DOHH2 (cell line): ENCODE data around the gene BMX.

Source experiments
- H3F3A ChIP-seq: fragments of 200-600 bp; sonication (generic), shearing (Covaris generic); 2 replicates; pipeline ENCODE4 v1.6.0; 2016; ENCODE audit warnings: antibody characterized with exemption, mild to moderate bottlenecking; ENCODE audit not compliant: control insufficient read depth, insufficient read depth
- H3K27ac ChIP-seq: fragments of 200-600 bp; sonication (generic); 2 replicates; pipeline ENCODE4 v1.5.1; 2014; ENCODE audit warnings: low read depth, mild to moderate bottlenecking, low read length, moderate library complexity
- H3K27me3 ChIP-seq: fragments of 200-600 bp; sonication (generic); 2 replicates; pipeline ENCODE4 v1.6.1; 2014; ENCODE audit warnings: mild to moderate bottlenecking, low read length, mixed read lengths; ENCODE audit not compliant: control insufficient read depth
- H3K36me3 ChIP-seq: fragments of 200-600 bp; sonication (generic); 2 replicates; pipeline ENCODE4 v1.6.1; 2014; ENCODE audit warnings: mild to moderate bottlenecking, low read length, moderate library complexity, mixed read lengths; ENCODE audit not compliant: control insufficient read depth
- H3K4me1 ChIP-seq: fragments of 200-600 bp; sonication (generic); 2 replicates; pipeline ENCODE4 v1.6.1; 2014; ENCODE audit warnings: mild to moderate bottlenecking, low read length, mixed read lengths; ENCODE audit not compliant: control insufficient read depth
- H3K4me2 ChIP-seq: fragments of 200-600 bp; sonication (generic); 2 replicates; pipeline ENCODE4 v1.6.0; 2014; ENCODE audit warnings: mild to moderate bottlenecking, low read length, moderate library complexity
- H3K4me3 ChIP-seq: fragments of 200-600 bp; sonication (generic); 2 replicates; pipeline ENCODE4 v1.5.1; 2014; ENCODE audit warnings: mild to moderate bottlenecking, low read length, mixed read lengths
- H3K79me2 ChIP-seq: fragments of 200-600 bp; sonication (generic); 2 replicates; pipeline ENCODE4 v1.6.1; 2014; ENCODE audit warnings: mild to moderate bottlenecking, low read length, mixed read lengths; ENCODE audit not compliant: control insufficient read depth
- H3K9me2 ChIP-seq: fragments of 200-600 bp; sonication (generic); replicated peaks from 2 replicates; pipeline ENCODE4 v1.6.1; 2014; ENCODE audit warnings: mild to moderate bottlenecking, low read length, mixed read lengths; ENCODE audit not compliant: control insufficient read depth
- H3K9me3 ChIP-seq: fragments of 200-600 bp; sonication (generic); 2 replicates; pipeline ENCODE4 v1.6.1; 2014; ENCODE audit warnings: antibody characterized with exemption, low read length, mixed read lengths; ENCODE audit not compliant: control insufficient read depth, insufficient read depth
- H4K20me1 ChIP-seq: fragments of 200-600 bp; sonication (generic); 2 replicates; pipeline ENCODE4 v1.6.0; 2014; ENCODE audit warnings: low read depth, mild to moderate bottlenecking, antibody characterized with exemption, low read length, moderate library complexity; ENCODE audit not compliant: control insufficient read depth, insufficient read depth
- EZH2phosphoT487 ChIP-seq: fragments of 200-600 bp; sonication (generic); IDR thresholded peaks from 2 replicates; pipeline ENCODE4 v1.6.1; 2017; ENCODE audit warnings: borderline replicate concordance, mild to moderate bottlenecking, antibody characterized with exemption, low read length, moderate library complexity, mixed read lengths
- TF ChIP-seq, protein P1 (sequence below): fragments of 200-600 bp; sonication (generic); IDR thresholded peaks from one replicate; pipeline ENCODE4 v1.5.1; 2014; ENCODE audit warnings: antibody characterized with exemption, mild to moderate bottlenecking, low read depth, low read length; ENCODE audit not compliant: poor library complexity, severe bottlenecking

The BMX gene

DNA sequence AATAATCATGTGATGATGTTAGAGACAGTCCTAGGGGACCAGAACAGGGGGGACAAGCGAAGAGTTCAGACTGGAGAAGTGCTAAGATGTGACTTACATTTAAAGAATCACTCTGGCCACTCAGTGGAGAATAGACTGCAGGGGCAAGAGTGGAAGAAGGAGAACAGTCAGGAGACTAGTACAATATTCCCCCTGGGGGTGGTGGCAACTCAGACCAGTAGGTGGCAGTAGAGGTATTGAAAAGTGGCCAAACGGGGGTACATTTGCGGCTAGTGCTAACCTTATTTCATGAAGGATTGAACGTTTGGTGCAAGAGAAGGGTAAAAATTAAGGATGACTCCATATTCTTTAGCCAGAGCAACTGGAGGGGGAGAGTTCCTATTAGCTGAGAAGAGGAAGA lies 2.7 kb upstream of the BMX start:
- Histone ChIP-seq H3K36me3 (no peaks in the 10 kb centered on the region), H4K20me1 (no peaks in the 10 kb centered on the region), H3K4me3 (no peak overlapping the region), H3K79me2 (no peaks in the 10 kb centered on the region), H3K9me2 (no peaks in the 10 kb centered on the region), H3F3A (no peaks in the 10 kb centered on the region), H3K27me3 (no peaks in the 10 kb centered on the region), H3K4me2 (no peak overlapping the region), H3K4me1 (no peaks in the 10 kb centered on the region), H3K9me3 (no peaks in the 10 kb centered on the region), H3K27ac (no peak overlapping the region)
- TF ChIP-seq, protein P1, sequence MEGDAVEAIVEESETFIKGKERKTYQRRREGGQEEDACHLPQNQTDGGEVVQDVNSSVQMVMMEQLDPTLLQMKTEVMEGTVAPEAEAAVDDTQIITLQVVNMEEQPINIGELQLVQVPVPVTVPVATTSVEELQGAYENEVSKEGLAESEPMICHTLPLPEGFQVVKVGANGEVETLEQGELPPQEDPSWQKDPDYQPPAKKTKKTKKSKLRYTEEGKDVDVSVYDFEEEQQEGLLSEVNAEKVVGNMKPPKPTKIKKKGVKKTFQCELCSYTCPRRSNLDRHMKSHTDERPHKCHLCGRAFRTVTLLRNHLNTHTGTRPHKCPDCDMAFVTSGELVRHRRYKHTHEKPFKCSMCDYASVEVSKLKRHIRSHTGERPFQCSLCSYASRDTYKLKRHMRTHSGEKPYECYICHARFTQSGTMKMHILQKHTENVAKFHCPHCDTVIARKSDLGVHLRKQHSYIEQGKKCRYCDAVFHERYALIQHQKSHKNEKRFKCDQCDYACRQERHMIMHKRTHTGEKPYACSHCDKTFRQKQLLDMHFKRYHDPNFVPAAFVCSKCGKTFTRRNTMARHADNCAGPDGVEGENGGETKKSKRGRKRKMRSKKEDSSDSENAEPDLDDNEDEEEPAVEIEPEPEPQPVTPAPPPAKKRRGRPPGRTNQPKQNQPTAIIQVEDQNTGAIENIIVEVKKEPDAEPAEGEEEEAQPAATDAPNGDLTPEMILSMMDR: peak; percentile 63
- TF ChIP-seq EZH2phosphoT487: no peak

DNA sequence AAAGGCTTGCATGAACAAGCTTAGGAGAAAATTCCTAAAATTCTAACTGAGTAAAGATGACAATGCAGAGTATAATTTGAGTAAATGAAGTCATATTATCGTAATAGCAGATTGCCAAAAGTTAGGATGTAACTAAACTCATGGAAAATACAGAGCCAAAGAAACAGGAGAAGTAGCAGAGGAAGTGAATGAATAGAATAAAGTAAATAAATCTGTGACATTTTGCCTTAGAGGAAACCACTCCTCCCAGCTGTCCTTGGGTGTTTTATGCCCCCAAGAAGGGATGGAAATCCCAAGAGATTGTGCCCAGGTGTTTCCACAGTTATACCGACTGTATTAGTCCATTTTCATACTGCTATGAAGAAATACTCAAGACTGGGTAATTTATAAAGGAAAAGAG lies 1.9 kb upstream of the BMX start:
- H3K4me3 ChIP-seq: no peak overlapping the region

DNA sequence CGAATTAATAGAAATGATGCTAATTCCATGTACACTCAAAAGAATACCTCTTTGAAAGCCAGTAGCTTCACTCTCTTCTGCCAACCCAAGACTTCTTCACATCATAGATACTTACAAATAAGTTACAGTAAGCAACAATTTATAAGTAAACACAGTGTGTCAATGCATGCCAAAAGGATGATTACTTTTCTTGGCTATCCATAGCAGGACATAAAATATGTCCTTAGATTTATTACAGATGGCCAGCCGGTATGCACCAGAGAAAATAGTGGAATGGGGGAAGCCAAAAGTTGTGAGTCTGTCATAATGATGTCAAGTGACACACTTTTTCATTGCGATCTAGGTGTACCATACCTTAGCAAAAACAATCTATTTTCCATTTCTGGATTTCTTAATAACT lies 631 bp upstream of the BMX start:
- Histone ChIP-seq H3F3A (no peaks in the 10 kb centered on the region), H4K20me1 (no peaks in the 10 kb centered on the region), H3K4me2 (no peak overlapping the region), H3K9me2 (no peaks in the 10 kb centered on the region), H3K27ac (no peak overlapping the region), H3K4me1 (no peaks in the 10 kb centered on the region), H3K79me2 (no peaks in the 10 kb centered on the region), H3K27me3 (no peaks in the 10 kb centered on the region), H3K36me3 (no peaks in the 10 kb centered on the region), H3K4me3 (no peak overlapping the region), H3K9me3 (no peaks in the 10 kb centered on the region)
- TF ChIP-seq, protein P1: no peak
- no peak for TF ChIP-seq EZH2phosphoT487

More for the DNA sequence above, 1.9 kb upstream of the BMX start:
- H3K36me3 ChIP-seq: no peaks in the 10 kb centered on the region
- H3K79me2 ChIP-seq: no peaks in the 10 kb centered on the region
- H3K9me3 ChIP-seq: no peaks in the 10 kb centered on the region
- no peak overlapping the region for H3K27ac ChIP-seq
- no peak overlapping the region for H3K4me2 ChIP-seq
- no peaks in the 10 kb centered on the region for H3K9me2 ChIP-seq
- H4K20me1 ChIP-seq: no peaks in the 10 kb centered on the region
- H3K4me1 ChIP-seq: no peaks in the 10 kb centered on the region
- no peak for TF ChIP-seq EZH2phosphoT487
- TF ChIP-seq, protein P1: no peak
- no peaks in the 10 kb centered on the region for H3K27me3 ChIP-seq
- no peaks in the 10 kb centered on the region for H3F3A ChIP-seq

DNA sequence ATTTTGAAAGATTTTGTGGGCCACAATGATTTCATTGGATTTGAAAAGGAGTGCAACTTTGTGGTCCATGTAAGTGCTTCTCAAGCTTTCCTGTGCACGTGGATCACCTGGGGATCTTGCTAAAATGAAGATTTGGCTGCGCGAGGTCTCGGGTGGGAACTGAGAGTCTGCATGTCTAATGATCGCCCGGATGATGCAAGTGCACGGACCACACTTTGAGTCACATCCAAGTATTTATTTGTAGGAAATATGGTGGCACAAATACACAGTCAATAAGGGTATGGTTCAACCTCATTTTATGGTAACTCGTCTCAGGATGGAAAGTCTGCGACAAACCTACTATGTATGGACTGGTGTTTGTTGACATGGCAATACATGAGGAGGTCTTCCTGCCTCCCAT lies 899 bp downstream of the BMX start:
- Histone ChIP-seq H3K4me3 (no peak overlapping the region), H3K79me2 (no peaks in the 10 kb centered on the region), H3K4me1 (no peaks in the 10 kb centered on the region), H3K36me3 (no peaks in the 10 kb centered on the region), H3K9me3 (no peaks in the 10 kb centered on the region), H3K27me3 (no peaks in the 10 kb centered on the region), H3F3A (no peaks in the 10 kb centered on the region), H4K20me1 (no peaks in the 10 kb centered on the region), H3K9me2 (no peaks in the 10 kb centered on the region), H3K27ac (no peak overlapping the region), H3K4me2 (no peak overlapping the region)
- TF ChIP-seq, protein P1: no peak
- TF ChIP-seq EZH2phosphoT487: no peak
